MV-4-11 (cell line): ENCODE data around the gene CCDC88B.
"Not testable (repeated sequence)": the region's sequence is repeated elsewhere in the genome, so short reads cannot be mapped to it uniquely, and the experiment has no call there.

ENCODE experiments used
- DNase-seq: peaks from one replicate; lab custom pipeline; 2025; lab: John Stamatoyannopoulos, UW

CCDC88B gene

GRCh38 chr11:64305691-64306562 lies 34.1 kb upstream of the CCDC88B start:
- DNase-seq, result peak; percentile 82

GRCh38 chr11:64306563-64306875 lies 33.5 kb upstream of the CCDC88B start:
- no peak for DNase-seq

GRCh38 chr11:64306876-64307622 lies 33.0 kb upstream of the CCDC88B start:
- DNase-seq, result no peak

- DNase-seq, result not testable (repeated sequence)
Observed at GRCh38 chr11:64307795-64308194, 32.2 kb upstream of the CCDC88B start.

- no peak for DNase-seq
Observed at GRCh38 chr11:64312947-64313346, 27.1 kb upstream of the CCDC88B start.

GRCh38 chr11:64313491-64314145 lies 26.4 kb upstream of the CCDC88B start:
- DNase-seq, result peak; percentile 79

- no peak for DNase-seq
Observed at GRCh38 chr11:64314146-64314804, 25.7 kb upstream of the CCDC88B start.

- DNase-seq, result no peak
Observed at GRCh38 chr11:64314805-64315561, 25.0 kb upstream of the CCDC88B start.

GRCh38 chr11:64315667-64316526 lies 24.1 kb upstream of the CCDC88B start:
- not testable (repeated sequence) for DNase-seq

GRCh38 chr11:64316672-64317324 lies 23.2 kb upstream of the CCDC88B start:
- DNase-seq, result peak; percentile 48

- DNase-seq, result peak; percentile 98
Observed at GRCh38 chr11:64317325-64317960, 22.6 kb upstream of the CCDC88B start, which contains the start of gene TRMT112. Gene TRMT112 (minus strand): TSS chr11:64317559. CDS start chr11:64317526, 33 bp downstream.

- peak; percentile 97 for DNase-seq
Observed at GRCh38 chr11:64317961-64318765, 21.8 kb upstream of the CCDC88B start, which contains the start of gene PRDX5. Gene PRDX5 (plus strand): TSS chr11:64318121. CDS start chr11:64318216, 95 bp downstream.

GRCh38 chr11:64318766-64319761 lies 20.9 kb upstream of the CCDC88B start:
- DNase-seq, result peak; percentile 55

GRCh38 chr11:64320556-64320955 lies 19.4 kb upstream of the CCDC88B start:
- no peak for DNase-seq

GRCh38 chr11:64321026-64321425 lies 19.0 kb upstream of the CCDC88B start:
- no peak for DNase-seq

- DNase-seq, result no peak
Observed at GRCh38 chr11:64321533-64321932, 18.5 kb upstream of the CCDC88B start.

GRCh38 chr11:64322925-64323260 lies 17.1 kb upstream of the CCDC88B start:
- no peak for DNase-seq
